Measurements from ENCODE around the gene HBE1.
A peak's percentile ranks its signal among the peaks of the same experiment; 100 is the strongest.
"Not testable (repeated sequence)": the region's sequence is repeated elsewhere in the genome, so short reads cannot be mapped to it uniquely, and the experiment has no call there.

HBE1 gene

DNA sequence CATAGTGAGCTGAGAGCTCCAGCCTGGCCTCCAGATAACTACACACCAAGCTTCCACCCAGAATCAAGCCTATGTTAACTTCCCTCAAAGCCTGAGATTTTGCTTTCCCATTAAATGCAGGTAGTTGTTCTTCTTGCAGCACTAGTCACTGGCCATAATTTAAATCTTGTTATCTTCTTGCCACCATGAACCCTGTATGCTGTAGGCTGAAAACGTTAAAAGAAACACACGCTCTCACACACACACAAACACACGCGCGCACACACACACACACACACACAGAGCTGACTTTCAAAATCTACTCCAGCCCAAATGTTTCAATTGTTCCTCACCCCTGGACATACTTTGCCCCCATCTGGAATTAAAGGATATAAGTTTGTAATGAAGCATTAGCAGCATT lies 16.3 kb downstream of the HBE1 start:
- not testable (repeated sequence) for DNase-seq (ENCODE audit: low read depth)

DNA sequence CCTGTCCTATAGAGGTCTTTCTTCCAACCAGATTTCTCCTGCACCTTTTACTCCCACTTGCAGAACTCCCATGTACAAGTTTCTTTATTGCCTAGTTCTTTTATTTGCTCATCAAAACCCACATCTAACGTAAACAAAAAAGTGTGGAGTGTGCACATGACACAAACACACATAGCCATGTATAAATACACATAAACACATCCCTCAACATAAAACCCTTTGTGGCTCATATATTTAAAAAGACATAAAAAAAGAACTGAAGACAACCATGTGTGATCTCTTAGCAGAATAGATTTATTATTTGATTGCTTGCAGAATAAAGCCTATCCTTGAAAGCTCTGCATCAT lies 16.9 kb downstream of the HBE1 start:
- DNase-seq (ENCODE audit: low read depth) = no peak

DNA sequence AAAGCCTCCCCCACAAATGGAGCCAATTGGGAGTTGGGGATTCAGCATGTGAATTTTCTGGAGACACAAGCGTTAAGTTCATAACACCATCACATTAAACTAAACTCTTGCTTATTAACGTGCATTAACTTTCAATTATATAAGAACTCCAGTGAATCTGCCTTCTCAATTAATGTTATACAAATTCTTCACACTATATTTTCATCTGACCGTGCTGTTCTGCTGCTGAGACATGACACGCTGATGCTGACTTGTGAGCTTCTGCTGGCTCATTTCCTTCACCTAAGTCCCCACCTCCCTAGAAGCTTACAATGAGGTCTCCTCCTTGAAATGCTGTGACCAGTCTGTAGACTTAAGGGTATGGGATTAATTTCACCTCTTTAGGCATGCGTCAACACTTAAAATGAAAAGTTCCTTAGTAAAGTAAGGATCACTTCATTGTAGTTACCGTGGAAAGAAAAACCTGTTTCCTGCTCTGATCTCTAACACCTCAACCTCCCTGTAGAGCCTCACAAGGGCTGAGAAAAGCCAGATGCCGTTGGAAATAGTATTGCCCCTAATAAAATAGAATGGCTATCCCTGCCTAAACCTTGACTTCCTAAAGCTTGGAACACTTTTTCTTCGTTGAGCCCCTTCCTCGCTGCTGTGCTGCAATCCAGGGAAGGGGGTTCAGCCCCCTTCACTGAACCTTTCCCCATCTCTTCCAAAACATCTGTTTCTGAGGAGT lies 17.4 kb downstream of the HBE1 start:
- DNase-seq (ENCODE audit: low read depth) = no peak

DNA sequence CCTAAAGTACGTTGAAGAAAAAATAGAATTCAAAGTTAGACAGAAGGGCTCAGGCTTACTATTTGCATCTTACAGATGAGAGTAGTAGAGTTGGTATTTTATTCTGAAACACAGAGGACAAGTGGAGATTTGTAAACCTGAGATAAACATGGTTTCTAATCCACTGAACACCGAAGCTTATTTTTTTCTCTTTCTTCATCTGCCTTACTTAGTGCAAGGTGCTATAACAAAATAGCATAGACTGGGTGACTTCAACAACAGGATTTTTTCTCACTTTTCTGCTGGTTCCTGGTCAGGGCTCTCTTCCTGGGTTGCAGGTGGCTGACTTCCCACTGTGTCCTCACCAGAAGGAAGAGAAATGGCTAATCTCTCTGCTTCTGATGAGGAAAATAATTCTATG lies 18.0 kb downstream of the HBE1 start:
- DNase-seq (ENCODE audit: low read depth) = no peak

DNA sequence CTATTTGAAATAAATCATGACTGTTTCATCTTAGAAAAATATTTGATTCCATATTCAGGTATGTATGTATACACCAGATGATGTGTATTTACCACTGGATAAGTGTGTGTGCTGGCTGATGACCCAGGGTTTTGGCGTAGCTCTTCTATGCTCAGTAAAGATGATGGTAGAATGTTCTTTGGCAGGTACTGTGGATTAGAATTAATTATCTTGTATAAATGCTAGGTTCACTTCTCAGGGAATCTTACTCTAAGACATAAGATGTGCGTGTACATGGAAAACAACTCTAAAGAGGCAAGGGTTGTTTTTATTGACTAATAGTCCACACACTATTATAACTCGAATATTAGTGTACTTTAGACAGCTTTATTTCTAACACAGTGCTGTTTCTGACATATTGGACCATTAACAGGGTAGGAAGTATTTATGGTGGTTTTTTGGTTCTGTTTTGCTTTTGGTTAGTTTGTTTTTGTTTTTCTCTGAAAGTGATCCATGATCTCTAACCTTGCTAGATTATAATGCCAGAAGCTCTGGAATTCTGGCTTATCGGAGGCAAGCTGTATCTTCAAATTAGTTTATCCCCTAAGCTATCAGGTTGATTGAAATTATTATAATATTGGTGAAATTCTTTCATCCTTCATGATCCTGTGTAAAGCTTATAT lies 19.1 kb downstream of the HBE1 start:
- no peak for DNase-seq (ENCODE audit: low read depth)

DNA sequence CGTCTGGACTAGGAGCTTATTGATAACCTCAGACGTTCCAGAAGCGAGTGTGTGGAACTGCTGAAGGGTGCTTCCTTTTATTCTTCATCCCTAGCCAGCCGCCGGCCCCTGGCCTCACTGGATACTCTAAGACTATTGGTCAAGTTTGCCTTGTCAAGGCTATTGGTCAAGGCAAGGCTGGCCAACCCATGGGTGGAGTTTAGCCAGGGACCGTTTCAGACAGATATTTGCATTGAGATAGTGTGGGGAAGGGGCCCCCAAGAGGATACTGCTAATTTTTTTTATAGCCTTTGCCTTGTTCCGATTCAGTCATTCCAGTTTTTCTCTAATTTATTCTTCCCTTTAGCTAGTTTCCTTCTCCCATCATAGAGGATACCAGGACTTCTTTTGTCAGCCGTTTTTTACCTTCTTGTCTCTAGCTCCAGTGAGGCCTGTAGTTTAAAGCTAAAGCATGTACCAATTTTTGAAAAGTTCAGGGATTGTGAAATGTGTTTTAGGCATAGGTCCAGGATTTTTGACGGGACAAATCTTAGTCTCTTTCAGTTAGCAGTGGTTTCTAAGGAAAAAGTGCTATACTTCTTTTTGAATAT lies 19.8 kb downstream of the HBE1 start, which contains the start of gene HBG1:
TSS of gene HBG1 (minus strand) at position 51 of the 590 bp plus-strand sequence. CDS start 53 bp downstream, outside the sequence.
- not testable (repeated sequence) for DNase-seq (ENCODE audit: low read depth)

DNA sequence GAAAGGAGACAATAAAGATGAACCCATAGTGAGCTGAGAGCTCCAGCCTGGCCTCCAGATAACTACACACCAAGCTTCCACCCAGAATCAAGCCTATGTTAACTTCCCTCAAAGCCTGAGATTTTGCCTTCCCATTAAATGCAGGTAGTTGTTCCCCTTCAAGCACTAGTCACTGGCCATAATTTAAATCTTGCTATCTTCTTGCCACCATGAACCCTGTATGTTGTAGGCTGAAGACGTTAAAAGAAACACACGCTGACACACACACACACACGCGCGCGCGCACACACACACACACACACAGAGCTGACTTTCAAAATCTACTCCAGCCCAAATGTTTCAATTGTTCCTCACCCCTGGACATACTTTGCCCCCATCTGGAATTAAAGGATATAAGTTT lies 21.2 kb downstream of the HBE1 start:
- DNase-seq (ENCODE audit: low read depth) = not testable (repeated sequence)

DNA sequence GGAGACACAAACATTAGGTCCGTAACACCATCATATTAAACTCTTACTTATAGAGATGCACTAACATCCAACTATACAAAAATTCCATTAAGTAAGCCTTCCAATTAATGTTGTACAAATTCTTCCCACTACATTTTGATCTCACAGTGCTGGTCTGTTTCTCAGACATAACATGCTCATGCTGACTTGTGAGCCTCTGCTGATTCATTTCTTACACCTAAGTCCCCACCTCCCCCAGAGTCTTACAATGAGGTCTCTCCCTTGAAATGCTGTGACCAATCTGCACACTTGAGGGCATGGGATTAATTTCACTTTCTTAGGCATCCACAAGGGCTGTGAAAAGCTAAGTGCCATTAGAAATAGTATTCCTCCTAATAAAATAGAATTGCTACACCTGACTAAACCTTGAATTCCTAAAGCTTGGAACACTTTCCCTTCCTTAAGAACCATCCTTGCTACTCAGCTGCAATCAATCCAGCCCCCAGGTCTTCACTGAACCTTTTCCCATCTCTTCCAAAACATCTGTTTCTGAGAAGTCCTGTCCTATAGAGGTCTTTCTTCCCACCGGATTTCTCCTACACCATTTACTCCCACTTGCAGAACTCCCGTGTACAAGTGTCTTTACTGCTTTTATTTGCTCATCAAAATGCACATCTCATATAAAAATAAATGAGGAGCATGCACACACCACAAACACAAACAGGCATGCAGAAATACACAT lies 22.1 kb downstream of the HBE1 start:
- no peak for DNase-seq (ENCODE audit: low read depth)

DNA sequence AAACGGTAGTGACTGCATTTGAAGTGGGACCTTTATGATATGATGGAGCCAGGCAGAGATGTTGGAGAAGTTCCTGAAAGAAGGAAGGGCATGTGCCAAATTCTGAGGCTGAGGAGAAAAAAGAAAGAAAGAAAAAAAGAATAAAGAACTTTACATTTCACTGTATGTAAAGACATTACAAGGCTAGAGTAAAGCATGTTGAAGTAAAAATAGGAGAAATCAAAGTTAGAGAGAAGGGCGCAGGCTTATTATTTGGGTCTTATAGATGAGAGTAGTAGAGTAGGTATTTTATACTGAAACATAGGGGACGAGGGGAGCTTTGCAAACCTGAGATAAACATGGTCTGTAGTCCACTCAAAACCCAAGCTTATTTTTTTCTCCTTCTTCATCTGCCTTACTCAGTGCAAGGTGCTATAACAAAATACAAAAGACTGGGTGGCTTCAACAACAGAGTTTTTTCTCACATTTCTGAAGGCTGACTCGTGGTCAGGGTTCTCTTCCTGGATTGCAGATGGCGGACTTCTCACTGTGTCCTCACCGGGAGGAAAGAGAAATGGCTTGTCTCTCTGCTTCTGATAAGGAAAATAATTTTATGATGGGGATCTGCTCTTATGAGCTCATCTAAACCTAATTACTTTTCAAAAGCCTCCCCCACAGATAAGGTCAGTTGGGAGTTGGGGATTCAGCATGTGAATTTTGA lies 22.8 kb downstream of the HBE1 start:
- no peak for DNase-seq (ENCODE audit: low read depth)

DNA sequence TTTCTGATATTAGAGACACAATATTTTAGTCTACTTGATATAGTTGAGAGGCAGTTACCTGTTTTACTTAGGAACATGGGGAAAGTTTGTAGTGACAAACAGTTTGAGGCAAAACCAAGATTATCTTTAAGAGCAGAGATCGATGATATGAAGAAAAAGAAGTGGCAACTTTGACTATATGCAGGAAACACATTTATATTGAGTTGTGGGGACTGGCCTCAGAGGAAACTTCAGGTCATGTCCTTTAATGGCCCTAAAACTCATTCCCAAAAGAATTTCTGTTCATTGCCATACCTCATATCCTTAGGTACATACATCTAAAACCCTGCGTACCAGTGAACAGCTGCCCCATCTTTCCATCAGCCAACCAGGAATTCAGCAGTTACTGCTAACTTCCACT lies 24.6 kb downstream of the HBE1 start:
- DNase-seq (ENCODE audit: low read depth) = no peak

DNA sequence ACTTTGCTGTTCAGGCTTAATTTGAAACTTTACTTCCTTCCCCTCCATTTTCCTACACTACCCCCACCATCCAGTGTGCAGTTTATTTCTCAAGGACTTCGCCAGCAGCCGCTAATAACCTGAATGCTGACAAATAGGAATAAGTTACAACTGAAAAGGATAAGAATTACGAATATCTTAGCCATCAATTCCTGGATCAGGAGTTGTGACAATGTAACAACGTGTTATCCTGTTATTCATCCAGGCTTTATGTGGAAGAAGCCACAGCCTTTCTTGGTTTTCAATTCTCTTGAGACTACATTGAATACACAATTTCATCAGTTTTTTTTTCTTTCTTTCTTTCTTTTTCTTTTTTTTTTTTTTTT lies 25.9 kb downstream of the HBE1 start:
- no peak for DNase-seq (ENCODE audit: low read depth)

DNA sequence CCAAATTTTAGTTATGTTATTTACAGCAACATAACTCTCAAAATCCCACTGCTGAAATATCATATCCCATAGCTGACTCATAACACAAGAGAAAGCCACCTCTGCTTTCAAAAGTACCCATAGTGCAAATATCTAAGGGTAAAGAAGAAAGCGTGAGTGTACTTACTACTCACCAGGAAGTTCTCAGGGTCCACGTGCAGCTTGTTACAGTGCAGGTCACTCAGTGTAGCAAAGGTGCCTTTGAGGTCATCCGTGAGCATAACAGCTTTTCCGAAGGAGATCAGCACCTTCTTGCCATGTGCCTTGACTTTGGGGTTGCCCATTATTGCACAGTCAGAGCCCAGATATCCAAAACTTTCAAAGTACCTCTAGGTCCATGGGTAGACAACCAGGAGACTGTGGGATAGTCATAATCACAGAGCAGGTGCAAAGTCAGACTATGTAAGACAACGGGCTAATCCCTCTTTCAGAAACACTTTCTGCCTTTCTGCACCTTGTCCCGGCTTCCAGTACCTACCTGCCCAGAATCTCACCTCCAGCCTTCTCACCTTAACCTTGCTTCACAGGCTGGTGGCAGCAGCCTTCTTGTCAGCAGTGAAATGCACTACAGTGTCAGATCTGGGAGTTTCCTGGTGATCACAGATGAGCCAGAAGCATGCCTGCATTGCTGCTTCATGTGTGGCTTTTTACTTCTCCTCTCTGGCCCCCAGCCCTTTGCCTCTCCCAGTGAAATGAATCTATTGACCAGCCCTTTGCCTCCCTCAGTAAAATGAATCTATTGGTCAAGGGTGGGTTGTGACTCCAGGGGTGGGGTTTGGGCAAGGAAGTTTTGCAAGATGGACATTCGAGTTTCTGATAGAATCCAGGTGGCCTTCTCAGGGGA lies 26.6 kb downstream of the HBE1 start:
- no peak for DNase-seq (ENCODE audit: low read depth)

DNA sequence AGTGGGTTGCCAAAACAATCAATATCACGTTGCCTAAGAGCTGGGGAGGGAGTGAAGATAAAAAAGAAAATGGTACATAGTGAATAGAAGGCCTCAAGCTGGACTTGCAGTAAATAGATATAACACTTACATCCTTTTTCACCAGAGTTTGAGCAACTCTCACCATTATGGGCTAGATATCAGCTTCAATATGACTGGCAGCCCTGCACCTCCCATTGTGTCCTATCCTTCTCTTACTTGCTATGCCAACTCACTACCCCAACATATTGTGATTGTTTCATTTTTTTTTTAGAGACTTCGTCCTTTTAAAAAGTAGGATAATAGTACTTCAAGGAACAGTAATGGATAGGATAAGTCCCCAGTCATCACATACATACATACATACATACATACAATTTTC lies 27.5 kb downstream of the HBE1 start:
- DNase-seq (ENCODE audit: low read depth) = no peak

DNA sequence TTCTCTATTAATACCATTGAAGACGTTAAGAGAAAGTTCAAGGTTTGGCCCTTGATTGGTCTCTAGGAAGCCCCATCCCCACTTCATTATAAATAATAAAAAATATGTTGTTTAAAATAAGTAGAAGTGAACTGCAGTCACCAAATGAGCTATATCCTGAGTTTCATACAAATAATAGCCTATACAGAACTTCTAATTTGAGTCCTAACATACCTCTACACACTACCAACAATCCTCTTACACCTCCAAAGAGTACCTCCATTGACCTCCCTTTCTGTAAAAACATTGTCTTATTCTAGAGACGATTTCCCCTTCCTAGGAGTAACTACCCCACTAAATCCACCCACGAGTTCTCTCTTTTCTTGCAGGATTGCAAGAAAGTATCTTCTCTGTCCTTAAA lies 28.3 kb downstream of the HBE1 start:
- DNase-seq (ENCODE audit: low read depth) = no peak

DNA sequence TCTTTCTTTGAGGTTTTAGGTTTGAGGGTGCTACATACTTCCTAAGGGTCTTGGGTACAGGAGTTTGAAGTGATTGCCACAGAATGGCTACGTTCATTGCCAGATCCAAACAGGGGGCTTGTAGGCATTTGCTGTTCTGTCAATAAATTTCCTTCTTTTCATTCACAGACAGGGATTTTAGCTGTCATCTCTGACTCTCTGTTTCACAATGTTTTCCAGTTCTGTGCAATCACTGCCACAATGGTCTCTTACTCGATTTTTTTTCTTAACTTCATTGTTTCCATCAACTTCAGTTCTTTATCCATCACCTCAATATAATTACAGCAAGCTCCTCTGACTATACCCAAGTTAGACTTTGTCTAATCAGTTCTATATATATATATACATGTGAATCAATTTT lies 29.3 kb downstream of the HBE1 start:
- no peak for DNase-seq (ENCODE audit: low read depth)

DNA sequence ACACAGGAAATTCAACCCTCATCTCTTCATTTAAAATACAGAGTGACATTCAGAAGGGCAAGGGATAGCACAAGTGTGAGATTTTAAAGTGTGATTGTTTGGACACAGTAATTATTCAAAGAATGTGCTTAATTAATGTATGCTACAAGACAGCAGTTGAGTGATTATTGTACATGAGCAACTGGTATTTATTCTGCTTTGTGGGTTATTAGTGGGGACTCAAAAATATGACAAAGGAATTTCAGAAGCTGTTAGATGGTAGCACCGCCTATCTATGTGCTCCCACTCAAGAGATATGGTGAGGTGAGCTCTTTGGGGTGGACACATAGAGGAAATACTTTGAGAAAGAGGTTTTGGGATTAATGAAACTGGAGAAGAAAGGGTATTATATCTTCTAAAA lies 29.7 kb downstream of the HBE1 start:
- no peak for DNase-seq (ENCODE audit: low read depth)

DNA sequence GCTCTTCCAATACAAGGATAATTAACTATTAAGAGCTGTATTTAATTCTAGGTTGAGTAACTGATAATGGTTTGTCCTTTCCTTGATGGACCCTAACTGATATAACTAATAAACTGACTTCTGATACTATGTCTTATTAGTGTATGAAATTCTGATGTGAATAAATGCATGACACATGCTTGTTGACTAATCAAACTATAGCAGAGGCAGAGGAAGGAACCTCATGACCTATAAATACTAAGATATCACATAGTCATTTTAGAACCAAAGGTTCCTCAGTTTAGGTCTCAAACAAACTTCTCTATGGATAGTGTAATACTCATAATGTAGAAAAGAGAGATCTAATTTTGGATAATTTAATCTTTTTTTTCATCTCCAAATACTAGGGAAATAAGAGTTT lies 30.7 kb downstream of the HBE1 start:
- no peak for DNase-seq (ENCODE audit: low read depth)

DNA sequence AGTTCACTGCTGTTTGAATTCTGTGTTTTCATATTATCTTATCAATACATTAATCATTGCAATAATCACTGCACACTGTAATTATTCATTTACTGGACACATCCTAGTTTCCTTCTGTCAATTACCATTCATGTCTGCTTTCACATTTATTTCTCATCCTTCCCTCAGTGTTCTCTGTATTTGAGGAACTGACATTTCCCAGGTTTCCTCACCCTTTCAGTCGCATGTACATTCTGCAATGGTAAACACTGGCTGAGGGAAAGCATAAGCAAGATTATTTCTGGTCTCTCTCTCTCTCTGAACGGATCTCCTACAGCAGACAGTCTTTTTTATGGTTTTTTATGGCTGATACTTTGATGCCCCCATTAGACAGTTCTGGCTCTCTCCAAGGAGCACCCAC lies 31.3 kb downstream of the HBE1 start:
- no peak for DNase-seq (ENCODE audit: low read depth)

DNA sequence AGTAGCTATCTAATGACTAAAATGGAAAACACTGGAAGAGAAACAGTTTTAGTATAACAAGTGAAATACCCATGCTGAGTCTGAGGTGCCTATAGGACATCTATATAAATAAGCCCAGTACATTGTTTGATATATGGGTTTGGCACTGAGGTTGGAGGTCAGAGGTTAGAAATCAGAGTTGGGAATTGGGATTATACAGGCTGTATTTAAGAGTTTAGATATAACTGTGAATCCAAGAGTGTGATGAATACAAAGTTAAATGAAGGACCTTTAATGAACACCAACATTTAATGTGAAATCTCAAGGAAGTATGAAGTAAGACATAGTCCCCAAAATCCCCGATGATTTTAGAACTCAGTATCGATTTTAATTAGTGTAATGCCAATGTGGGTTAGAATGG lies 32.3 kb downstream of the HBE1 start:
- DNase-seq (ENCODE audit: low read depth) = no peak

DNA sequence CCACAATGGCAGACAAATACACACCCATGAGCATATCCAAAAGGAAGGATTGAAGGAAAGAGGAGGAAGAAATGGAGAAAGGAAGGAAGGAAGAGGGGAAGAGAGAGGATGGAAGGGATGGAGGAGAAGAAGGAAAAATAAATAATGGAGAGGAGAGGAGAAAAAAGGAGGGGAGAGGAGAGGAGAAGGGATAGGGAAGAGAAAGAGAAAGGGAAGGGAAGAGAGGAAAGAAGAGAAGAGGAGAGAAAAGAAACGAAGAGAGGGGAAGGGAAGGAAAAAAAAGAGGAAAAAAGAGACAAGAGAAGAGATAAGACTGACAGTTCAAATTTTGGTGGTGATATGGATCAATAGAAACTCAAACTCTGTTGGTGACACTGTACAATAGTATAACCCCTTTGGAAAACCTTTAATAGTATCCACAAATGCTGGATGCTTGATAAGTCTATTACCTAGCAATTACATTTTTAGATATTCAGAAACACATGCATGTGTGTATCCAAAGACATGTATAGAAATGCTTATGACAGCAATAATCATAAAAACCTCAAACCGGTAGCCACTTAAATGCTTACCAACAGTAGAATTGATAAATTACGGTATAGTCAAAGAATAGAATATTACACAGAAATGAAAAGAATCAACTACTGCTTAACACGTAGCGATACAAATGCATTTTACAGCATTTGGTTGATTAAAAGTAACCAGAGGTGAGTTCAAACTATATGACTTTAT lies 34.2 kb downstream of the HBE1 start:
- no peak for DNase-seq (ENCODE audit: low read depth)

DNA sequence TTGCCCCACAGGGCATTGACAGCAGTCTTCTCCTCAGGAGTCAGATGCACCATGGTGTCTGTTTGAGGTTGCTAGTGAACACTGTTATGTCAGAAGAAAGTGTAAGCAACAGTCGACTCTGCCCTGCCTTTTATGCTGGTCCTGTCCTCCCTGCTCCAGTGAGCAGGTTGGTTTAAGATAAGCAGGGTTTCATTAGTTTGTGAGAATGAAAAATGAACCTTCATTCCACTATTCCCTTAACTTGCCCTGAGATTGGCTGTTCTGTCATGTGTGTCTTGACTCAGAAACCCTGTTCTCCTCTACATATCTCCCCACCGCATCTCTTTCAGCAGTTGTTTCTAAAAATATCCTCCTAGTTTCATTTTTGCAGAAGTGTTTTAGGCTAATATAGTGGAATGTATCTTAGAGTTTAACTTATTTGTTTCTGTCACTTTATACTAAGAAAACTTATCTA lies 35.3 kb downstream of the HBE1 start, which contains the start of gene HBD:
TSS of gene HBD (minus strand) at position 103 of the 454 bp plus-strand sequence. CDS start at position 53, 50 bp downstream.
- peak; percentile 17 for DNase-seq (ENCODE audit: low read depth)
